Measurements from ENCODE around the gene TNFSF12.

TNFSF12 gene

GRCh38 chr17:7541074-7541621, 7.7 kb upstream of the TNFSF12 start:
- no peak for DNase-seq (ENCODE audit: low read depth, low spot score)

- DNase-seq (ENCODE audit: low read depth, low spot score): no peak
Measured at GRCh38 chr17:7544911-7545310, 3.9 kb upstream of the TNFSF12 start.

- no peak for DNase-seq (ENCODE audit: low read depth, low spot score)
Measured at GRCh38 chr17:7549401-7550055, 670 bp downstream of the TNFSF12 start.

GRCh38 chr17:7550344-7550743, 1.5 kb downstream of the TNFSF12 start:
- no peak for DNase-seq (ENCODE audit: low read depth, low spot score)

- no peak for DNase-seq (ENCODE audit: low read depth, low spot score)
Measured at GRCh38 chr17:7551396-7551795, 2.5 kb downstream of the TNFSF12 start.

- DNase-seq (ENCODE audit: low read depth, low spot score): no peak
Measured at GRCh38 chr17:7552621-7553051, 3.8 kb downstream of the TNFSF12 start.

- DNase-seq (ENCODE audit: low read depth, low spot score): no peak
Measured at GRCh38 chr17:7553356-7553755, 4.5 kb downstream of the TNFSF12 start.

- DNase-seq (ENCODE audit: low read depth, low spot score): no peak
Measured at GRCh38 chr17:7555320-7555948, 6.6 kb downstream of the TNFSF12 start.

- DNase-seq (ENCODE audit: low read depth, low spot score): no peak
Measured at GRCh38 chr17:7556627-7557026, 7.8 kb downstream of the TNFSF12 start.

- no peak for DNase-seq (ENCODE audit: low read depth, low spot score)
Measured at GRCh38 chr17:7557147-7557764, 8.4 kb downstream of the TNFSF12 start.

GRCh38 chr17:7557775-7558543, 9.1 kb downstream of the TNFSF12 start:
- DNase-seq (ENCODE audit: low read depth, low spot score): peak; percentile 73

GRCh38 chr17:7558544-7559319, 9.9 kb downstream of the TNFSF12 start, which contains the start of gene TNFSF13:
Gene TNFSF13 (plus strand): TSS chr17:7558750. CDS start chr17:7559040, 290 bp downstream.
- DNase-seq (ENCODE audit: low read depth, low spot score): no peak

GRCh38 chr17:7559320-7560171, 10.7 kb downstream of the TNFSF12 start:
- no peak for DNase-seq (ENCODE audit: low read depth, low spot score)

GRCh38 chr17:7560172-7561027, 11.5 kb downstream of the TNFSF12 start:
- DNase-seq (ENCODE audit: low read depth, low spot score): peak; percentile 84

GRCh38 chr17:7561028-7561575, 12.2 kb downstream of the TNFSF12 start:
- DNase-seq (ENCODE audit: low read depth, low spot score): peak; percentile 94

- peak; percentile 97 for DNase-seq (ENCODE audit: low read depth, low spot score)
Measured at GRCh38 chr17:7561589-7562207, 12.8 kb downstream of the TNFSF12 start, which contains the start of gene SENP3. Gene SENP3 (plus strand): TSS chr17:7561919. CDS start chr17:7563077, 1,158 bp downstream.

- DNase-seq (ENCODE audit: low read depth, low spot score): no peak
Measured at GRCh38 chr17:7562208-7562605, 13.3 kb downstream of the TNFSF12 start.

Measured in astrocyte of the hippocampus (primary cell).